ENCODE data around the gene UST. TPM values are rescaled to one million over a fixed set of nuclear protein-coding genes. Genes with fewer than 3 reads are reported as not detected.

UST gene
- polyA plus RNA-seq, 1 experiment = 21.4 TPM

- H3K9me3 ChIP-seq (ENCODE audit: control insufficient read depth, insufficient read depth, low read length) = no peaks in the 10 kb centered on the region
- no peak for DNase-seq (ENCODE audit: low read depth, low spot score)
- no peak overlapping the region for H3K27ac ChIP-seq (ENCODE audit: low read depth, low read length)
- H3K27me3 ChIP-seq (ENCODE audit: control insufficient read depth, insufficient read depth, low read length) = no peaks in the 10 kb centered on the region
- ChIA-PET POLR2A (no interaction called here), CTCF (interaction anchor here (1.1 kb wide), 1 partner anchor 214 kb away, joined by 3 read pairs; no protein-coding TSS in a partner anchor)
- no peak for TF ChIP-seq CTCF (IDR thresholded peaks at IDR 0.05; ENCODE audit: low read depth, low read length)
- no peak overlapping the region for H3K4me3 ChIP-seq (ENCODE audit: low read depth, low read length)
Measured at GRCh38 chr6:148791372-148791771, 44.5 kb downstream of the UST start.

- H3K27me3 ChIP-seq (ENCODE audit: control insufficient read depth, insufficient read depth, low read length) = no peaks in the 10 kb centered on the region
- CTCF ChIA-PET = no interaction called here
- DNase-seq (ENCODE audit: low read depth, low spot score) = no peak
- no peak overlapping the region for H3K4me3 ChIP-seq (ENCODE audit: low read depth, low read length)
- no peaks in the 10 kb centered on the region for H3K9me3 ChIP-seq (ENCODE audit: control insufficient read depth, insufficient read depth, low read length)
- no peak overlapping the region for H3K27ac ChIP-seq (ENCODE audit: low read depth, low read length)
- POLR2A ChIA-PET = no interaction called here
- TF ChIP-seq CTCF (IDR thresholded peaks at IDR 0.05; ENCODE audit: low read depth, low read length) = no peak
Measured at GRCh38 chr6:148793721-148794120, 46.9 kb downstream of the UST start.

GRCh38 chr6:148794797-148795196 lies 48.0 kb downstream of the UST start:
- Histone ChIP-seq H3K27ac (ENCODE audit: low read depth, low read length) (no peak overlapping the region), H3K27me3 (ENCODE audit: control insufficient read depth, insufficient read depth, low read length) (no peaks in the 10 kb centered on the region), H3K4me3 (ENCODE audit: low read depth, low read length) (no peak overlapping the region), H3K9me3 (ENCODE audit: control insufficient read depth, insufficient read depth, low read length) (no peaks in the 10 kb centered on the region)
- ChIA-PET POLR2A (no interaction called here), CTCF (no interaction called here)
- no peak for TF ChIP-seq CTCF (IDR thresholded peaks at IDR 0.05; ENCODE audit: low read depth, low read length)
- DNase-seq (ENCODE audit: low read depth, low spot score) = no peak

DNA sequence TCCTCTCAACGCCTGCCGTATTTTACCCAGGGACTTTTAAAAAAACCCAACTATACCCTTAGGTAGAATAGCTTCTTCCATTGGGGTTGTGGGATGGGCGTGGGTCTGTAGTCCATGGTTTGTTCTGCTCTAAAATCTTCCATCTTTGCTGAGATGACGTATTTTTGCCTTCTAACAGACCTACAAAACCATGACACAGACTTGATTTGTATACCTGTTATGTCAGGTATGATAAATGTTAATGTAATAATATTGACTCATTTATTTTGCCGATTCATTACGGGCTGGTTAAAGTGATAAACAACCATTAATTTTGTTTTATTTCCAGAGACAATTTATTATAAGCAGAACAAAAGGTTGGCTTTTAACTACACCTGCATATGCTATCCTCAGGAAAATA lies 48.7 kb downstream of the UST start:
- ChIA-PET CTCF (no interaction called here), POLR2A (no interaction called here)
- DNase-seq (ENCODE audit: low read depth, low spot score) = no peak
- H3K27ac ChIP-seq (ENCODE audit: low read depth, low read length) = no peak overlapping the region
- no peaks in the 10 kb centered on the region for H3K9me3 ChIP-seq (ENCODE audit: control insufficient read depth, insufficient read depth, low read length)
- no peaks in the 10 kb centered on the region for H3K27me3 ChIP-seq (ENCODE audit: control insufficient read depth, insufficient read depth, low read length)
- TF ChIP-seq CTCF (IDR thresholded peaks at IDR 0.05; ENCODE audit: low read depth, low read length) = no peak
- no peak overlapping the region for H3K4me3 ChIP-seq (ENCODE audit: low read depth, low read length)

DNA sequence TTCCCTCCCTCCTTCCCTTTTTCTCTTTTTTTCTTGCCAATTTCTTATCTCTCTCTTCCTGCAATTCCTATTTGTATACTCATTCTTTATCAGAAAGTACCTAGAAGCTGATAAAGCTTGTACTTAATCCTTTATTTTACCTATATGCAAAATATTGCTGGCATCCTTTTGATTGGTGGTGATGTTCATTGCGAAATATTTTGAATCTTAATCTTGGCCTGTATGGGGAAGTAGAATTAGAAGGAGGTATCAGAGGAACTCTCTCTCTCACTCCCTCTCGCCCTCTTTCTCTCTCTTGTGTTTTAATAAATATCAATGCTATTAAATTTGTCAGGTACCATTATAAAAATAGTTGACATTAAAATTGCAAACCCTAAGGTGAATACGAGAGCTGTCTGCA lies 52.8 kb downstream of the UST start:
- POLR2A ChIA-PET = no interaction called here
- CTCF ChIA-PET = no interaction called here

More for the DNA sequence above, 52.8 kb downstream of the UST start:
- no peaks in the 10 kb centered on the region for H3K27me3 ChIP-seq (ENCODE audit: control insufficient read depth, insufficient read depth, low read length)
- DNase-seq (ENCODE audit: low read depth, low spot score) = no peak
- H3K27ac ChIP-seq (ENCODE audit: low read depth, low read length) = no peak overlapping the region
- H3K4me3 ChIP-seq (ENCODE audit: low read depth, low read length) = no peak overlapping the region
- no peaks in the 10 kb centered on the region for H3K9me3 ChIP-seq (ENCODE audit: control insufficient read depth, insufficient read depth, low read length)
- TF ChIP-seq CTCF (IDR thresholded peaks at IDR 0.05; ENCODE audit: low read depth, low read length) = no peak

Measured in AG04450 (cell line).